GM21360 (cell line): ENCODE data around the gene ATP11A.
"Not testable (repeated sequence)": the region's sequence is repeated elsewhere in the genome, so short reads cannot be mapped to it uniquely, and the experiment has no call there.

Source experiments
- ATAC-seq: cut with Tn5 transposase; IDR thresholded peaks from one replicate; pipeline ENCODE4 v1.9.1; 2021; ENCODE audit warnings: mild to moderate bottlenecking, moderate library complexity; ENCODE audit not compliant: unreplicated experiment

ATP11A gene

DNA sequence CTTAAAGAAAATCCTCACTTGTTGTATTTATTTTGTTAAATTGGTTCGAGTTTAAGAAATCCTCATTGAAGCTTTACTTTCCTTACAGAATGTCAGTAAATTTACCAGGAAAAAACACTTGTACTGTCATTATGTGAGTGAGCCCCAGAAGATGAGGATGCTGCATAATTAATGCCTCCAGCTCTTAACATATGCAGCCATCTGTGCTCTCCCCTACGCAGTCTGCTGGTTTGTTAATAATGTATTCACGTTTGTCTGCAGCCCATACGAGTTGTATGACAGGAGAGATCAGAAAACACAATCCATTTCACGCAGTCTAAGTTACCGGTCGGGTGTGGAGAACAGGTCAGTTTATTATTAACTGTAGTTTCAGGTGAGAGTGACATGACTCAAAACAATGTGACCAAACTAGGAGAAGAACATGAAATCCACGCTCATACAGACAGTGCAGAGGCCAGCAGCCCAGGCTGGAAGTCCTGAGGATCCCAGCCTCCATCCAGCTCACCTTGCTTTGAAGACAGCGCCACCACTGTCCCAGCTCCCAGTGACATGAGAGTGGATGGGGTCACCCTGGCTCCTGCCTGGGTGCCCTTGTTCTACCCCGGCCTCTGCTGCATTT, 19.8 kb upstream of the ATP11A start:
- ATAC-seq, result no peak

DNA sequence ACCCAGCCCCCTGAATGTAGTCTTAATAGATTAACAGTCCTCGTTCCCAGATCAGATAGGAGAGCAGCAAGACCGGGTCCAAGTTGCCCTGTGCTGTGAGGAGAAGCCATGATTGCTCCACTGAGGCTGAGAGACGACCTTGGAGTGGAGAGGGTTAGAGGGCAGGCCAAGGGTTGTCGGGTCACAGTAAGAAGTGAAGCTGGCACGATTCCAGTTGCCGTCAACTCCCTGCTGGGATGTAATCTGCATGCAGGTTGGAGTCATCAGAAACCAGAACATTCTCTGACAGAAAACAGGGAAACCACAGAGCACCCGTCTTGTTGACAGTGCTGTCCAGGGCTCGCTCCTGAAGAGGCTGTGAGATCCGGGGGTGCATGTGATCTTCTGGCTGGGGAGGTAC, 19.0 kb upstream of the ATP11A start:
- no peak for ATAC-seq

DNA sequence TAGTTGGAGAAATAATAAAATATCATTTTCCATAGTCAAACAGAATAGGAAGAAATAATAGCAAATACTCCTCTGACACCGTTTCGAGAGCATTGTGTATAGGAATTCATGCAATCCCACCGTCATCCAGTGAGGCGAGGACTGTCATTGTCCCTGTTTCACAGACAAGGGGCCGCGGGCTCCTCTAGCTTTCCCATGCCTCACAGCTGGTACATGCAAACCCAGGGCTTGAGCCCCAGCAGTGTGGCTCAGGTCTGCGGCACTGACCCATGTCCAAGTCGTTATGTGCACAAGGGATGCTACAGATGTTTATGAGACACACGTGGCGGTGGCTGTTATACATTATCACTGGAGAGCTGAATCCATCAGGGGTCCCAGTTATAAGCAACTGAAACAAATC, 18.5 kb upstream of the ATP11A start:
- ATAC-seq, result no peak

DNA sequence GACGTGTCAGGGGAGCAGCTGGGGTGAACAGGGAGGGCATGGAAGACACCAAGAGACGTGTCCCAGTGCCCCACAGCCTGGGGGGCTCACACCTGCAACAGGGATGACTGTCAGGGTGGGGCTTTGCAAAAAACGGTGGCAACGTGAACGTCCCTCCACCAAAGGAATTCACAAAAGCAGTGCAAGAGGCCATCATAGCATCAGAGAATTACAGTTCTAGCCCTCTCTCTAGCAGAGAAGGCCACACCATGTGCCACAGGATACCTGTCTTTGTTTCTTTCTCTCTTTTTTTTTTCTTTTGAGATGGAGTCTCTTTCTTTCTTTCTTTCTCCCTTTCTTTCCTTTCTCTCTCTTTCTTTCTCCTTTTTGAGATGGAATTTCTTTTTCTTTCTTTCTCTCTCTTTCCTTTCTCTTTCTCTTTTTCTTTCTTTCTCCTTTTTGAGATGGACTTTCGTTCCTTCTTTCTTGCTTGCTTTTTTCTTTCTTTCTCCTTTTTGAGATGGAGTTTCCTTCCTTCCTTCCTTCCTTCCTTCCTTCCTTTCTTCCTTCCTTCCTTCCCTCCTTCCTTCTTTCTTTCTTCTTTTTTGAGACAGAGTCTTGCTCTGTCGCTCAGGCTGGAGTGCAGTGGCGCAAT, 17.1 kb upstream of the ATP11A start:
- no peak for ATAC-seq

DNA sequence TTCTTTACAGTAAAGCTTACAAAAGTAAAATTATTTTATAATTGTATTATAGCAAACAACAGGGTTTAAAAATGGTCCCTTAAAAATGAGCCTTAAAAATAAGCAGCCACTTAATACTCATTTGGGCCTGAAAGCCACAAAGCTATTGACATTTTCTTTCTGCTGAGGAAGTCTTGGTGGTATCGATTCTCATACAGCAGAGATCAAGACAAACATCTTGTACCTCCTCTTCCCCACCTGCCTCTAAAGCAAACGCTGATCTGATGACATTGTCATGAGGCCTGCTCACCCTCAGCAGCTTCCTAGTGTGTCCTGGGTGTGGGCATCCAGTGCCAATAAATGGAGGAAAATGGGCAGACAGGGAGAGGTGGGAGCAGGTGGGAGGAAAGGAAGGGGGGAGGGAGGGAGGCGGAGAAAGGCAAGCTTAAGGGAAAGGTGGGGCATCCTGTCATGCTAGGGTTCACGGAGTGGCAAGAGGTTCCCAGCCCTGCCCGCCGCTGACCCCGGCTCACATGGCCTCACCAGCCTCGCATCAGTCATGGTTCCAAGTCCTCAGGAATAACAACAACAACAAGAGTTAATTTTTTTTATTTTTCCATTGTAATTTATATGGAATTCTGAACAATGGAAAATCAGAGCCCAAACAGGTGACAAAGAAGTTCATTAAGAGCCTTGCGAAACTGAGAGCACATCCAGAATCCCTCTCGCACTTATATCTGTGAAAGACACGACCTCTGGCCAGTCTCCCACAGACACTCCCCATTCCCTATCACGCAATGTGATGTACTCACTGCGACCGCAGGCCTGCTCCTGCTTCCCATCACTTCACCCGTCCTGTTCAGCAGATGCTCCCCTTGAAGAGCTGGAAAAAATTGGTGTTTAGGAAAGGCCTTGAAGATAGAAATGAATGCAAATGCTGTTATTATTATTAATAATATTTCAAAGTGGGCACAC, 15.1 kb upstream of the ATP11A start:
- no peak for ATAC-seq

DNA sequence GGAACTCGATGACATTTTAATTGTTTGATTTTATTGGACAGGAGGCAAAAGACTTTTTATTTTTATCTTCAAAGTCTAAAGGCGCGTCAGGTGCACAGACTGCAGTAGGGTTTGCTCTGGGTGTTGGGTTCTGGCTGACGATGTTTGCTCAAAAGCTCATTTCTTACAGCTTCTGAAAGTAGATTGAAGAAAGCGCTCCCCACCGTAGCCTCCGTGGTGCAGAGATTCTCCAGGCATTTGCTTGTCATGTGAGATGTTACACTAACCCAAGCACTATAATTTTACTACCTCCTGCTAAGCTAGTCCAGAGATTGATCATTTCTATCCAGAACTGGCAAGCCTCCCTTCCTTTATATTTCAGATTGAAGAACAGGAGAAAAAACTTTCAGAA, 14.5 kb upstream of the ATP11A start:
- no peak for ATAC-seq

DNA sequence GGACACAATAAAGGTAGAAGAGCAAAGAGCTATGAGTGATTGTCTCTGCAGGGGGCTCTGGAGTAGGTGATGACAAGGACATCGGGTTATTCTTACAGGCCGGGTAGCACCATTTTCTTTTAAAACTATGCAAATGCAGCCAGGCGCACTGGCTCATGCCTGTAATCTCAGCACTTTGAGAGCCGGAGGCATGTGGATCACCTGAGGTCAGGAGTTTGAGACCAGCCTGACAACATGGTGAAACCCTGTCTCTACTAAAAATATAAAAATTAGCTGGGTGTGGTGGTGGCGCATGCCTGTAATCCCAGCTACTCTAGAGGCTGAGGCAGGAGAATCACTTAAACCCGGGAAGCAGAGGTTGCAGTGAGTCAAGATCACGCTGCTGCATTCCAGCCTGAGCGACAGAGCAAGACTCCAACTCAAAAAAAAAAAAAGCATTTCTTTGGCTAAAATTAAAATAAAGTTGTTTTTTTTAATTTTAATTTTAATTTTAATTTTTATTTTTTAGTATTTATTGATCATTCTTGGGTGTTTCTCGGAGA, 12.3 kb upstream of the ATP11A start:
- not testable (repeated sequence) for ATAC-seq

DNA sequence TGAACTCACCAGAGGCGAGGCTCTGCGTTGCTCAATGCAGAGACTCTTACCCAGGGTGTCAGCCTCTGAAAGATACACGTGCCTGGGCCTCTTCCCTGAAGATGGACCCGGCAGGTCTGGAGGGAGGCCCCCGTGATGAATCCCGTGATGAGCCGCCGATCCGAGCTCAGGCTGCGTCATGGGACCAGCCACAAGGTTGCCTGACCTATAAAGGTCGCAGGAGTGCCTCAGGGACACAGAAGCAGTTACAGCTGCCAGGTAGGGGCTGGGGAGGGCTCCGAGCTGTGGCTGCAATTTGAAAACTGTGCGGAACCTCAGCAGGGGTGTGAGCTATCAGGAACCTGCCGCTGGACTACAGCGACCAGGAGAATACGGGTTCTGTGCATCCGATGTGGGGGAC, 10.5 kb upstream of the ATP11A start:
- ATAC-seq, result no peak

DNA sequence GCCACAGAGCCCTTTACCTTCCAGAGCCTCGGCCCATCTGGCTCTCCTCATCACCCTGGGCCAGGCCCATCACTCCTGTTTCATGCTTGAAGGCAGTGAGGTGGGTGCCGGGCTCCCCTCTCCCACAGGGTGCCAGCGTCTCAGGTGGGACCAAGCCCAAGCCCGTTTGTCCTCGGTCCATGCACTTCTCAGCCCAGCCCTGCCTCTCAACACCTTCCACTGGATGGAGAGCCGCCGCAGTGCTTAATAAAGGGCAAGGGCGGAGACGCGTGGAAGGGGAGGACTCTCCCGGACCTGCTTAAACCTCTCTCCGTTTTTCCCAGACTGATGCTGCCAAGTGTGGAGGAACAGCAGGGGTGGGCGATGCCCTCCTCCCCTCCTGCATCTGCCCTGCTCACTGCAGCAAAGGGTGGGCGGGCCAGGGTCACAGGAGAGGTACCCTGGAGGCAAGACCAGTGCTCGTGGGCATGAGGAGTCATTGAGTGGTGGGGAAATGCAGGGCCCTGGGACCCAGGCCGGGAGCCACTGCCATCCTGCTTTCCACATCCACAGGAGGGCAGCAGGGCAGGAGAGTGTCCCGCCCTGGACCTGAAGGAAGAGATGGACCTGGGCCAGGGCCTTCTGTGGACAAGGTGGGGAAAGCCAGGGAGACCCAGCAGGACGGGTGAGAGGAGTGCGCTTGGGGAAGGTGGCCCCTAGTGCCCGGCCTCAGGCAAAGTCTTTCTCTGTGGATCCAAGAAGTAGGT, 9.7 kb upstream of the ATP11A start:
- no peak for ATAC-seq

DNA sequence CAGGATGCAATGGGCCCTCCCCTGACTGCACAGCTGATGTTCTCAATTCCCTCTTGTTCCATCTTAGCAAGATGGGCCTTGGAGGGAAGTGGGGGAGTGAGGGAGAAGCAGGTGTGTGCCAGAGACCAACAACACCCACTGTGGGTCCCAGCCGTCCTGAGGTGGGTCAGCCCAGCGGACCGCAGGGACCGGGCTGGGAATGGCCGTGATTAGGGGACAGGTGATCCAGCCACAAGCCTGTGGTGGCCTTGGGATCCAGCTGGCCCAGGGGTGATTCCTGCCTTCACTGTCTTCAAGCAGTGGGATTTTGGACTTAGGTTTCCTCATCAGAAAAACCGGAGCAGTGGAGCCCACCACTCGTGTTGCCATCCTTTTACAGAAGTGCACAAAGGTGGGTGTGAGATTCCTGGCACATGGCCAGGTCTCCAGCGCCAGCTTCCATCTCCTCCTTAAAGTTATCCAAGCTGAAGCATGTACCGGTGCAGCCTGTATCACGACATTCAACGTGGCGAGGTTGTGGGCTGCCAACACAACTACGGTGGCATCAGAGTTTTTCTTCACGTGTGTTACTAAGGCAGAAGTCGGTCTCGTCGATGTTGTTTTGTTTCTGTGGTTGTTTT, 9.0 kb upstream of the ATP11A start:
- no peak for ATAC-seq

DNA sequence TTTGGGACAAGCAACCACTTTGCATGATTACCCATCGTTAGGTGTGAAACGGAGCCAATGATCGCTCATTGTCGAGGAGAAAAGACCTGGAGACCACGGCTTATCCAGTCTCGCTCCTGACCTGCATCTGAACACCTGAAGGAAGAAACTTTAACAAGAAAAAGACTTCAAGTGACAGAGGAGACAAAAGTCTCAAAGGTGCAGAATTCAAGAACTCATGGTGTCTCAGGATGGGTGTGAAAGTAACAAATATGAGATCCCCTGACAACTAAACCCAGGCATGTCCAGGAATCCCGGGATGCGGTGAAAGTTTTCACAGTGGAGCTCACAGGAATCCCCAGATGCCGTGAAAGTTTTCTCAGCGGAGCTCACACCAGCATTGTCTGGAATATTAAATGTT, 6.3 kb upstream of the ATP11A start:
- ATAC-seq, result no peak

DNA sequence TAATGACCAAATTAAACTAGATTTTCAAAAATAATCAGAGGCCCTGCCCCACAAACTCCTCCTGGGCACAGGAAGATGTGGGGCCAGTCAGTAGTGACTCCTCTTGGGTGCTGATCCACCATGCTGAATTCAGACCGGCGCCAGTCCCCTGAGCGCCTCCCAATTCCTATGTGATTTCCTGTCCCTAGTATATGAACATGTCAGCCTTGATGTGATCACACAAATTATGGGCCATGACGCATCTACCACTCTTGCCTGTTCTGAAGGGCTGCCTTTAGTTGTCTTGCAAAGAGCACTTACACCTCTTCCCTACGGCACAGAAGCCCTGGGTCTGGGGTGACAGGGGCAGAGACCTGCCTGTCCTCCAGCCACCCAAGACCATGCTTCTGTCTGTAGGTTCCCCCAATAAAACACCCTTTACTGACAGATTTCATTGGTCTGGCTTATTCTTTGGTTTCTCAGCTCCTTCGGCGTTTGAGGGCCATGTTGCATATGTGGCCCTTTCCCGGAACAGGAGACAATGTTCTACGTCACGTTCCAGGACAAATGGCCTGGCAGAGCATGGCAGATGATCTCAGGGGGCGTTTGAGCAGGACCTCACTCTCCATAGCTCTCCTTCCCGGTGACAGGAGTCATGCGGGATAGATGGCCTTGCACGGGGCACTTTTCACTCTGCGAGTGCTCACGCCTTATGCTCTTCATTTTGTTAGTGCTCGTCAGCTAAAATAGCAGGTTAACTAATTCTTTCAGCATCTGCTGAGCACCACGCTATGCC, 5.6 kb upstream of the ATP11A start:
- ATAC-seq, result no peak

DNA sequence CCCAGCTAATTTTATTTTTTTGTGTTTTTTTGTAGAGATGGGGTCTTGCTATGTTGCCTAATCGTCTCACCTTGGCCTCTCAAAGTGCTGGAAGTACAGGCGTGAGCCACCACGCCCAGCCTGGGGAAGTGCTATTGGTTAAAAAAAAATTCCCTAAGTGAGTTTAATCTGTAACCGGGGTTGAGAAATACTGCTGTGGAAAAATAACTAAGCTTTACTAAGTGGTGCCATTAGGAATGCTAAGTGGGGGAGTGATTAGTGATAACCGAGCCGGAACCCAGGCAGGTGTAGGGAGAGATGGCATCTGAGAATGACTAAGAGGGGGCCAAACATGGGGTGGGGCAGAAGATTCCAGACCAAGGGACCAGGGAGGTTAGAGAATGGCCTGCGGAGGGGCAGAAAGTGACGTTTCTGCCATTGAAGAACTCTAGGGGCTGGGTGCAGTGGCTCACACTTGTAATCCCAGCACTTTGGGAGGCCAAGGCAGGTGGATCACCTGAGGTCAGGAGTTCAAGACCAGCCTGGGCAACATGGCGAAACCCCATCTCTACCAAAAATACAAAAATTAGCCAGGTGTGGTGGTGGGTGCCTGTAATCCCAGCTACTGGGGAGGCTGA, 4.5 kb upstream of the ATP11A start:
- ATAC-seq, result not testable (repeated sequence)

DNA sequence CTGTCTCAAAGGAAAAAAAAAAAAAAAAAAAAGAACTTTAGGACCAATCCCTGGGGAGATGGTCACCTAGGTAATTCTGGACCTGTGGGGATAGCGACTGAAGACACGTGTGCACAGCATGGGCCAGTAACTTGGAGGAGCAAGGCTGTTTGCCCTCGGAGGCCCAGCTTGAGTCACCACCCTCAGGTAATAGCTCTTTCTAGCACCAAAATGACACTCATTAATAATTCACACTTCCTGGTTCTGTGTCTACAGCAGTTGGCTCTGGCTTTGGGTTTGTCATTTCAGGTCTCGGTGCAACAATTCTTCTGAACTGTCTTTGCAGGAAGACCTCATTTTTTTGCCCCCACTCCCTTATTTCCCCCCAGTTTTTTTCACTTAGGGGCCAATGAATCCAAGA, 3.9 kb upstream of the ATP11A start:
- ATAC-seq, result no peak

DNA sequence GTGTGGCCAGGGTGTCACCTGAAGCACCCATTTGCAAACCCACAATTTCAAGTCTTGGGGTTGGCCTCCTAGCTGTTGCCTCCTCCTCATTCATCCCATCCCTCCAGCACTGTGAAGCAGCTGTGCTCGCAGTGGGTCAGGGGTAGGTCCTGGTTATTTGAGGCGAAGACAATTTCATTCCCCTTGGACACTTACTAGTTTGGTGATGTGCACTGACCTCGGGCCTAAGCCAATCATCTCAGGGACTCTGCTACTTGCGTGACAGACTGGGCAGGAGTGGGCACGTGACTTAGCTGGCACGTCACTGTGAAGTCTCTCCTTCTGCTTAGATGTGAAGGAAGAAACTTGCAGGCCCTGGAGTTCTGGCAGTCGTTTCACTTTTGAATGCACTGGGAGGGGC, 3.5 kb upstream of the ATP11A start:
- no peak for ATAC-seq

DNA sequence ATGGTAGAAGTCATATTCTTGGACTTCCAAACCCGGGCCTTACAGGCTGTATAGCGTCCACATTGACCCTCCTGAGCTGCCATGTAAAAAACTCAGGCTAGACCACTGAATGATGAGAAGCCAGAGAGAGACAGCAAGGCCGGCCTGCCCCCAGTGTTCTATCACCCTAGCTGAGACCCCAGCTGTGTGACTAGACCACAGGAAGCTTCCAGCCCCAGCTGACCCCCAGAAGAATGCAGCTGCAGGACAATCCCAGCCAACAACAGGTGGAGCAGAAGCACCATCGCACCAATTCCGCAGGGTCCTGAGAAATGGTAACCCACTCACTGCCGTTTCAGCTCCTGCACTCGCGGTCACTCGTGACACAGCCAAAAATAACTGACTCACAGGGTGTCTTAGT, 2.9 kb upstream of the ATP11A start:
- ATAC-seq, result no peak

DNA sequence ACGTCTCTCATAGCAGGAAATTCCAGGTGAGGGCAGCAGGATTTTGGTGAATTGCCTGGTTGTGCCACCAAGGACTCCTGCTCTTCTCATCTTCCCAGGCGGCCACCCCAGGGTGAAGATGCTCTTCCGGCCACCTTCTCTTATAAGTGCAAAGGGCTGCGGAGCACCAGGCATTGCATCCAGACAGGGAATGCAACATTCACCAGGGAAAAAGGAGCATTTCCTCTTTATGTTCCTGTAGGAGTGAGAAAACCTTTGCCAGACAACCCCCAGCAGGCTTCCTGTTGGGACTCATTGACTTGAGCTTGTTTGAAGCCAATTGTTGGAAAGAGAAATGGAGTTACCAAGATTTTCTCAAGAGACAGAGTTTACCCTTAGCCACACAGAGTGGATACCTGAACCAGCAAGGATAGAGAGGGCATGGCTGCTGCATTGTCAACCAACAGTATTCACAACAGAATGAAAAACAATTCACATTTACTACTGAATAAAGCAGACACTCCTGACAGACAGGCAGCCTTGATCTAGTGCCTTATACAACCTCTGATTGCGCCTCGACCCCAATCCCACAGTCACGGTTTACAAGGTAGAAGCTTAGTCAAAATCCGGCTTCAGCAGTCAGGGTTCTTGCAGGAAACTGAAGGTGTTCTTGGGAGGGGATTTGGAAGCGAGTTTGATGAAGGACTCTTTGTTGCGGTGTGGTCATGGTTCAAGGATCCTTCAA, 1.8 kb upstream of the ATP11A start:
- ATAC-seq, result no peak

DNA sequence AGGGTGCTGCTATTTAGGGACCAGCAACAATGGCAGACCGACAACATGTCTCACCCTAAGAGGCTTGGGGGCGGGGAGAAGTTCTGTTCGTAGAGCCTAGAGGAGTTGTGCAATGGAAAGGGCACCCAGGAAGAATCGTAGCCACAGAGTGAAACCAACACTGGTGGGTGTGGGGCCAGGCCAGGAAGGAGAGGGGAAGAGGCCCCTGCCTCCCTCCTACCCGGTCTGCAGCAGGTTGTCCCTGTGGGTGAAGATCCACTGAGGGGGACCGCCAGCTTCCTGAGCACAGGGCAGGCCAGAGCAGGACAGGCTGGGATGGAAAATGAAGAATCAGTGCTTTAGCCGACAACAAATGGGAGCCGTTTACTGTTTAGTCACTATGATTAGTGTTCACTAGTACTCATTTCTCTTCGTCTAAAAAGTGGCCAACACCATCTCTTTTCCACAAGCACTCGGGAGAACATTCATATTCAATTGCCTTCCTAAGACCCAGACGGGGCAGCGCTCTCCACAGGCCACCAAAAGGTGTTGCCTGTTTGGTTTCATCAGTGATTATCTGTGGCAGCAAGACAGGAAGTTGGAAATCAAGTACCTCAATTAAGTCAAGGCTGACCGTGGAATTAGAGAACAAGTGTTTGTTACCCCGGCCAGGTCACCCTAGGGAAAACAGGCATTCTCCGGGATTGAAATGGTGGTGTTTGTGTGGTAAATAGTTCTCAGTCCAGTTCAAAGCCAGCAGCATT, 1.1 kb upstream of the ATP11A start:
- no peak for ATAC-seq
